ENCODE data around the gene SEL1L3.
"Not testable (repeated sequence)": the region's sequence is repeated elsewhere in the genome, so short reads cannot be mapped to it uniquely, and the experiment has no call there.

The SEL1L3 gene

DNA sequence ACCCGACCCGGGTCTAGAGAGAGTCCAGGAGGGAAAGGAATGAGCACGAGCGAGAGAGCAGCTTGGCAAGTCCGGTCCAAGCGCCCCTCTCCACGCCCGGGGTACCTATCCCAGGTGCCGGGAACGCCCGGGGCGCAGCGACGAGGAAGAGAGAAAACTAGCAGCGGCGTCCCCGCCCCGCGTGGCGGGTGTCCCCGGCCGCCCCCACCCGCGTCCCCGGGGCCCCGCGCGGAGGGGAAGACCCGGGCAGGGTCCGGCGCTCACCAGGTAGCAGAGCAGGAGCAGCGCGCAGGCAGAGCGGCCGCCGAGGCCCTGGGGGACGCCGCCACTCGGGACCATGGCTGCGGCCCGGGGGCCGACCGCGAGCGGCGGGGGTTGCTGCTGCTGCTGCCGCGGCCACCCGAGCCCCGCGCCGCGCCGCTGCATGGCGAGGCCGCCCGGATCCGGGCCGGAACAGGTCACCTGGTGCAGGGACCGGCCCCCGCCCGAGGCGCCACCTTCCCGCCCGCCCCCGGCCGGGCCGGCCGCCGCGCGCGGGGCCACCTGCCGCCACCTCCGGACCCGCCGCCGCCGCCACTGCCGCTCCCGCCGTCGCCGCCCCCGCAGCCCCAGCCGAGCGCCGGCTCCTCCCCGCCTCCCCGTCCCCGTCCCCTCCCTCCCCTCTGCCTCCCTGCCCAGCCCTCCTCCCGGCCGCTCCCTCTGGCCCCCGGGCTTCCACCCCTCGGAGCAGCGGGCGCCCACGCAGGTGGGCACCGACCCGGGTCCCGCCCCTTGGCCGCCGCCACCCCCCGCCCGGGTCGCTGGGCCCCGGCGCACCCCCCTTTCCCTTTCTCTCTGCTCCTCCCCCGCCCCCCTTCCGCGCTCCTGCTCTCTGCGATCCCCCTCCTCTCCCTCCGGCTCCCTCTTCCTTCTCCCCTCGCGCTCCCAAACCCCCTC is at the start of gene SEL1L3:
Gene SEL1L3 (minus strand): TSS at position 578 of the 936 bp plus-strand sequence. CDS start 152 bp downstream, at position 426.
- DNase-seq = no peak

DNA sequence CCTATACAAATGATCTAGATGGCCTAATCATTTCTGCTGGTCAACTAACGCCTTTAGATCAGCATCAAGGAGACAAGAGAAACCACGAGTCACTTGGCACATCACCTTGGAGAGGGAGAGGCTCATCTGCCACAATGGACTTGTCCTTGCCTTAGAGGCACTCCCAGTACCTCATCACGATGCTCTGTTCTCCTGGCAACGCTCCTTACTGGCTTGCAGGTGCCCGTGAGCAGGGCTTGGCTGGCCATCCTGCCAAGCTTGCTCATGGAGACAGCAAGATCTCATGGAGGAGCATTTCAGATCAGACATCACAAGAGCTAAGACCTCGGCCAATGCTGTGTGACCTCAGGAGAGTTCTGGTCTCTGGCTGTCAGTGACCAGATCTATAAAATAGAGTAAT is 48.6 kb upstream of the SEL1L3 start:
- DNase-seq = no peak

DNA sequence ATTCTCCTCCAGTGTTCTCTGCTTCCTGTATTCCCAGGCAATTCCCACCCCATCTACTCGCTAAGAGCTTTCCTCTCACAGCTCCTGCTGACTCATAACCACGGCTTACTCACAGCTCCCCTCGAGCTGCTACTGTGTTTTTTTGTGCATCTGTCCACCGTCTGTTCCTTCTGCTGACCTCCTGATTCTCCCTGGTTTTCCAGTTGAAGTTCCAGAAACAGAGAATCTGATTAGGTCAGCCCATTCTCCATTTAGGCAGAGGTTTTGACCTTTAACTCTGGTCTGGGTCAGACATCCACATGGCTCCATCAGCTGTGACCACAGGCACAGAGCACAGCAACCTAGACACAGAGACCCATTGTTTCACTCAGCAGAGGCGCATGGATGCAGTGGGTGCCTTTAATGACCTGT is 45.7 kb upstream of the SEL1L3 start:
- DNase-seq = no peak

DNA sequence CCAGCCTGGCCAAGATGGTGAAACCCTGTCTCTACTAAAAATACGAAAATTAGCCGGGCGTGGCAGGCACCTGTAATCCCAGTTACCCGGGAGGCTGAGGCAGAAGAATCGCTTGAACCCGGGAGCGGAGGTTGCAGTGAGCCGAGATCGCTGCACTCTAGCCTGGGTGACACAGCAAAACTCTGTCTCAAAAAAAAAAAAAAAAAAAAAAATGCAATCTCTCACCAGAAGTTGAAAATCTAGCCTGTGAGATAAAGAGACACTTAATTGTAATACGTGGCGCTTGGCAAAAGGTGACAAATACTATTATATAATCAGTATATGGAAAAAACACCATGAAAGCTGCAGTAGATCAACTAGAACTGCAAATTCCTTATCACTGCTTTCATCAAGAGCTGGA is 43.3 kb upstream of the SEL1L3 start:
- DNase-seq = not testable (repeated sequence)

GRCh38 chr4:25905371-25905770 is 42.6 kb upstream of the SEL1L3 start:
- no peak for DNase-seq

- no peak for DNase-seq
These were observed 41.9 kb upstream of the SEL1L3 start for GRCh38 chr4:25904748-25905082.

DNA sequence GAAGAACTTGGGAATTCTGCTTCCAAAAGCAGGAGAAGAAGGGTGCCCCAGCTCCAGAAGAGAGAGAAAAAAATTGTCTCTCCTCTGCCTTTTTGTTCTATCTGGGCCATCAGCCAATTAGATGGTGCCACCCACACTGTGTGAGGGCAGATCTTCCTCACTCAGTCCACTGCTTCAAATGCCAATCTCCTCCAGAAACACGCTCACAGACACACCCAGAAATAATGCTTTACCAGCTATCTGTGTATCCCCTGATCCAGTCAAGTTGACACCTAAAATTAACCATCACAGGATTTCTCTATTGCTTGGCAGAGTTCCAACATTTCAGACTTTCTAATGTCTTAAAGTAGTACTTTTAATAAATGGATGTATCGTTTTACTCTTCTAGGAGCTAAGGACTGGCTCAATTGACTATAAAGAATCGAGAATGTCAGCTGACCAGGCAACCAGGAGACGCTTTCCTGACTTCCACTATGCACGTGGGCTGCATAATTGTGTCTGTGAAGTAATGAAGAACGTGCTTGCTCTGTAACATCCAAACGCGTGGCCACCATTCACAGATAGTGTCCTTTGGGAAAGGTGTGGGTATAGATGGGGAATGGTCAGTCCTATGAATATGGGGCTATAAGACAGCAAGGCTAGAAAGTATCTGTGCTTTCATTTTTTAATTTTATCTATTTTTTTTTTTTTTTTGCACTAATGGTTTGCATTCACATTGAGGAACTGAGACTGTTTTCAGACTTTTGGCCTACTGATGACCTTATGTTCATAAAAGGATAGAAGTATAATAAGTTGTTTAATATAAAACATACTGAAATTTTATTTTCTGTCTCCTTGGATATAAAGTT is 41.3 kb upstream of the SEL1L3 start:
- no peak for DNase-seq

GRCh38 chr4:25901030-25901430 is 38.2 kb upstream of the SEL1L3 start:
- DNase-seq = no peak

DNA sequence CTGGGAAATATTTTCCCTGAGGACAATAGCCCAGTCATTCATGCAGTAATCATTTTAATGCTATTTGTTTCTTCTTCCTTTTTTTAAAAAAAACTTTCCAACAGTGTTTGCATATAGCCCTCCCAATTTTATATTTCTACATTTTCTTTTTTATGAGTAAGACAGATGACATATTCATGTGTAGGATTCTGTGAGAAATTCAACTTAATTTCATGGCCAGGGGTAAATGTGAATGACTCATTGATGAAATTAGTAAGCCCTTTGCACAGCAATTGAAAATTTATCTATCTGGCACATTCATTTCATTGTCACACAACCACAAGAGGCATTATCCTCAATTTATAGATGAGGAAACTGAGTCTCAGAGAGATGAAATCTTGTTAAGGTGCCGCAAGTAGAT is 37.5 kb upstream of the SEL1L3 start:
- DNase-seq = no peak

DNA sequence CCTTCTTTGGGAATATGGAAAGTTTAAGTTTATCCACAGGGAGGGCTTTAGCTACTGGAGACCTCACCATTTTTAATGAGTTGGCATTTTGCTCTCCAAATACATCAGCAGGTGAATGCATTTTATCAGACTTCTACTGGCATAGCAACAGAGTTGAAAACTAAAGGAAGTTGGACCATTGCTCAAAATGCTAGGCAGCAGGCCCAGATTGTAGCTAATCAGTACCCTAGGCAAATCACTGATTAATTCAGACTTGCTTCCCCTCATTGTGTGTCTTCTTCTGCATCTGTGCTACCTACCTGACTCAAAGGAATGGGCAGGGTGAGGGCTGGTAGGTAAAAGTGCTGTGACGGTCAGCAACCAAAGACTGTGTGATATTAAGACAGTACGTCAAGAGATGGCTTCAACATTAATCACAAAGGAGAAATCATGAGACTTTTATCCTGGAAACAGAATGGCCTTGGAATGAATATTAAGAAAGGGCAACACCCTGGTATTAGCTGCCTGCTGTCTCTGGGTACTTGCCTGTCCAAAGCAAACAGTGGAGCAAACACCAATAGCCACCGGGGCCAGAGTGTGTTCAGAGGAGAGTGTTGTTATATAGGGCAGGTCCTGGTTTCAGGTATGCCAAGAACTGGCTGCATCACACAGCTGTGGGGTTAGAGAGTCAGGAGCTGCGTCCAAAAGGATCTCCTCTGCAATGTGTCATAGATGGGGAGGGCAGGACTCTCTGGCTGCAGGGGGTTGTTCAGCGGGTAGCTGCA is 34.2 kb upstream of the SEL1L3 start:
- DNase-seq = no peak

DNA sequence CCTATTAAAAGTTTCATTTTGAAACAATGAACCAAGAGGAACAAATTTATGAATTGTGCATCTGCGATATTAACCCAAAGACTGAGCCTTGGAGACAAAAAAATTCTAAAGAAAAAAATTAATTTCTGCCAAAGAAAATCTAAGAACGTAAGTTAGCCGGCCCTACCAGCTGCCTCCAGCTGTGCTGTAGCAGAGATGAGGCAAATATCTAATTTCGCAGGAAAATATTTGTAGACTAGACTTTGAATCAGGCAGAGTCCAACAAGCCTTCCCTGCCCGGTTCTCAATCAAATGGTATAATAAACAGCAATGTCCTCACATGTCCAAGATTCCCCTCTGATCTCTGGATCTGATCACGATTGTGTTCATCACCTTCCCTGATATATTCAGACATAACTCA is 30.0 kb upstream of the SEL1L3 start:
- no peak for DNase-seq

DNA sequence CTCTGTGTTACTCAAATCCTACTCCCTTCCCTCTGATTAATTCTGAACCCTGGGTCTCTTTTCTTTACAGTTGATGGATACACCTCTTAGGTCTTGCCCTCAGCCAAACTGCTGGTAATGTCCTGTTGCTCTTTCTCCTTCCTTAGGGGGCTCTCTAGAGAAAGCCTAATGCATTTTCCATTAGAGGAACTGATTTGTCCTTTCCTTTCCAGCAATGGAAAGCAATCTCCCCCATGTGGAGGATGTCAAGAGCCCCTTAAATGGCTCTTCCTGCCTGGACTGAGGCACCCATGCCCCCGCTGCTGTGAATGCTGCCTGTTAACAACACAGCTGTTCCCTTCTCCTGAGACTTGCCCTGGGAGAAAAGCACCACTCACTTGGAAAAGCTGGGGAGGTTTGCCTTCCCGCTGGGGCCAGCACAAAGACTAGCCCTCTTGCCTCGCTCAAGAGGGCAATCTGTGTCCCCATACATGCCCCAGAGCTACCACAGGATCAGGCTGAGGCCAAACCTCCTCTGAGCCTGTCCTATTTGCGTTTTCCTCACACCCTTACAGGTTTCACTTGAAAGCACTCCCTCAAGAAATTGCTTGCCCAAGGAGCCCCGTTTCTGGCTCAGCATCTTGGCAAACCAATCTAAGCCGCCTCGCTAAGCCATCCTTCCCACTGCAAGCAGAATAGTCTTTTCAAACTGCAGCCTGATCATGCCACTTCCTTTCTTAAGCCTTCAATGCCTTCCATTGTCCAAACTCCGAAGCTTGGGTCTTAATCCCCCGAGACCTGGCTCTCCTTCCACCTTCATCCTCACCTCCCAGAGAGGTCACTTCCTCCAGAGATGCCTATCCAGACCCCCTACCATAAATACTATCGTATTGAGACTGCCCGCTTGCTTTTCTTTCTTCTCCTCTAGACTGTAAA is 28.0 kb upstream of the SEL1L3 start:
- no peak for DNase-seq

DNA sequence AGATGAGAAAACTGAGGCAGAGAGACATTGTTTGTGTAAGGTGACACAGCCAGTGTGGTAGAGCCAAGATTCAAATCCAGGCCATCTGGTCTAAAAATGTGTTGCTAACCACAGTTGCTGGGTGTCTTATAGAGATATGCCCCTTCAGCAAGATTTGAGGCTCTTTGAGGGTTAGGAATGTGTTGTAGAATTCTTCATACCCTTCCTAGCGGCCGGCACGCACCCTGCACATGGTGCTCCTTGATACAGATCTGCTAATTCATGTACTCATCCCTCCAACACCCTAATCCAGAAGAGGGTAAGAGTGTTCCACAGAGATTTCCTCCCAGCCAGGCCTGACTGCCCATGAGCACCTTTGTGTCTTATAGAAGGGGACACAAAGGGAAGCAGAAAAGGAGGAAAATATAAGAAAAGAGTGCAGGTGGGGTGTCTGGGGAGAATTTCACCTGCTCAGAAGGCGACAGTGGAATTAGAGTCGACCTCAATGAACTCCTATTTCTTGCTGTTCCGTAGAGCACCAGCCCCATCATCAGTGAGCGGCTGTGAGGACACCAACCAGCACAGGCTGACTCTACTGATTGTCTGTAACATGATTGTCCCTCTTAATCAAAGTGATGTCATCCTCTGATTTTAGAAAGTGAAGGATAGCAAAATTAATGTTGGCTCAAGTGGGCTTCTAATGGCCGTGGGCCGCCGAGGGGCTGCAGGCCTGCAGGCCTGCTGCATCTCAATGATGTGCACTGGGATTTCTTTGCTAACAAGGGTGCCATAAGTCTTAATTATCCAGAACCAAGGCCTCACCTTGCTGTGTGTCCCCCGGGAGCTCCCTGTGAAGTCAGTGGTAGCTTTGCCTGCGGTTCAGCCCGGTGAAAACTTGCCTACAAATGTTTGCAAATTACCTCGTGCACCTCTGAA is 27.1 kb upstream of the SEL1L3 start:
- no peak for DNase-seq

- DNase-seq = no peak
These were observed 26.0 kb upstream of the SEL1L3 start for GRCh38 chr4:25888781-25889180.

- no peak for DNase-seq
These were observed 21.4 kb upstream of the SEL1L3 start for GRCh38 chr4:25884031-25884782.

GRCh38 chr4:25883565-25883964 is 20.8 kb upstream of the SEL1L3 start:
- no peak for DNase-seq

GRCh38 chr4:25882226-25882625 is 19.4 kb upstream of the SEL1L3 start:
- DNase-seq = no peak

DNA sequence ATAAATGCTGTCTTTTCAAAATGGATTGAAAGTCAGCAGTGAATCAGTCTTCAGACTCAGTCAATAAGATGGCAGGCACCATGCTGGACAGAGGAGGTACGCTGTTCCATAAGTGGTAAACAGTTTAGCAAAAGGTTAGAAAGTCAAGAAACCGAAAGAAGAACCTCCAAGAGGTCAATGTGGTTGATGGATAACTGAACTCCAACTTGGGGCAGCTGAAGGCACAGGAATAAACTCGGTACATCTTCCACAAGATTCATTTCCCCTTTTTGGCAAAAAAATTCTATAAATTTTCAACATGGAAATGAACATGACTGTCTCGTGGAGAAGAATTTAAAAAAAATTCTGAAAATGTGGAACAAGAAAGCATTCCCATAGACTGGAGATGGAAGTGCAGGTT is 18.4 kb upstream of the SEL1L3 start:
- DNase-seq = no peak

DNA sequence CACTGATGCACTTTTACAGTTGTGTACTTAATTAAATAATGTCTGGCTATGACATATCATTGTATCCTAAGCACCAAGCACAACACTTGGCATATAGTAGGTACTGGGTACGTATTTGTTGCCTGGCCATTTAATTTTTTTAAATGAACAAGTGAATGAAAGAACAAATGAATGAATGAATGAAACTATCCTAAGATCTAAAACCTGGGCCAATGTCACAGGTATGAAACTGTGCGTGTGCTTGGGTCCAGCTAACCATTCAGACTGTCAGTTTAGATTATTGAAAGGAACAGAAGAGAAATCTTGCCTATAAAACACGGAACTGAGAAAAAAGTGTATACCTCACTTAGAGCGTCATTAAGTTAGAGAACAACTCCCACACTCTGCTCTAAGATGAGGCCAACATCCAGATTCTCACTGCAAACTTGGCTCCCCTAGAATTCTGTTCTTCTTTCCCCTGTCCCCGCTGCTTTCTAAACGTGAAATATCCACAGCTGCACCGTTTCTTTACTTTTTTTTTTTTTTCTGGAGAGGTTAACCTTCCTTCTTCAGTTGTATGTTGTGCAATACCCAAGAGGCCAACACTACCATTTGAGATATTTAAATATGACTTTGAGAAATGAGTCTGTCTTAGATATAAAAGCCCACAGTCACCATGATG is 17.3 kb upstream of the SEL1L3 start:
- DNase-seq = no peak

DNA sequence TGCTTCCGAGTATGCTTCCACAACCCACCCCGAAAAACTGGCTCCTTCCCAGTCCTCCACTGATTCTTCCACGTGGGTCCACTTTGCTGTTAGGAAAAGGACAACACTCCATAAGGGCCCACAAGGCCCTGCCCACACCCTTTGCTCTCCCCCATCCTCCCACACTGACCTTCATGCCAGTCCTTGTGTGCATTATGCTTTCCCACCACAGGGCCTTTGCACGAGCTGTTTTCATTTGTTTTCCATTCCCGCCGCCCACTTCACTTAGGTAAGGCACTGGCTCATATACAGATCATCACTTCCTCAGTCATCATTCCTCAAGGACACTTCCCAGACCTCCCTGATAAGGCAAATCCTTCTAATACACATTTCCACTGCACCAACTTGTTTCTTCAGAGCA is 16.8 kb upstream of the SEL1L3 start:
- no peak for DNase-seq

Measured in KG1 (cell line).